ENCODE measurements around the gene PDZK1.
"Not testable (repeated sequence)": the region's sequence is repeated elsewhere in the genome, so short reads cannot be mapped to it uniquely, and the experiment has no call there.

Gene PDZK1

GRCh38 chr1:145707183-145707867 lies at the start of gene PDZK1:
TSS of gene PDZK1 (minus strand) at chr1:145707368. CDS start at chr1:145688021, 19,347 bp downstream.
- DNase-seq, result no peak

GRCh38 chr1:145751491-145752037 lies 44.4 kb upstream of the PDZK1 start:
- DNase-seq, result no peak

DNA sequence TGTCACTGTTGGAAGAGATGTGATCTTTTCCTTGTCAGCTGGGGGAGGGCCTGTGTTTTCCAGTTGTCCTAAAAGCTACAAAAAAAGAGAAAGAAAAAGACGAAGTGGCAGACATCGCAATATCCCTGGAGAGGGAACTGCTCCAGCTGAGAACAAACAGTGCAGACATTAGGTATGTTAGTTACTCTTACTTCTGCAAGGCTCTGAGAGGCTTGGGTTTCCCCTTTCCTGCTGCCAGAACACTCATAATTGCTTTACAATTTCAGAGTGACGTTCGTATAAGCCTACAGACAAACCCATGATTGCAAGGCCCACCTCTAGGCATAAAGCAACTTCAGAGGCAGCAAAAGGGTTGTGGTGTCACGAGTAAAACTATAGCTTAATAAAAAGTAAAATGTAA lies 43.3 kb upstream of the PDZK1 start:
- no peak for DNase-seq

DNA sequence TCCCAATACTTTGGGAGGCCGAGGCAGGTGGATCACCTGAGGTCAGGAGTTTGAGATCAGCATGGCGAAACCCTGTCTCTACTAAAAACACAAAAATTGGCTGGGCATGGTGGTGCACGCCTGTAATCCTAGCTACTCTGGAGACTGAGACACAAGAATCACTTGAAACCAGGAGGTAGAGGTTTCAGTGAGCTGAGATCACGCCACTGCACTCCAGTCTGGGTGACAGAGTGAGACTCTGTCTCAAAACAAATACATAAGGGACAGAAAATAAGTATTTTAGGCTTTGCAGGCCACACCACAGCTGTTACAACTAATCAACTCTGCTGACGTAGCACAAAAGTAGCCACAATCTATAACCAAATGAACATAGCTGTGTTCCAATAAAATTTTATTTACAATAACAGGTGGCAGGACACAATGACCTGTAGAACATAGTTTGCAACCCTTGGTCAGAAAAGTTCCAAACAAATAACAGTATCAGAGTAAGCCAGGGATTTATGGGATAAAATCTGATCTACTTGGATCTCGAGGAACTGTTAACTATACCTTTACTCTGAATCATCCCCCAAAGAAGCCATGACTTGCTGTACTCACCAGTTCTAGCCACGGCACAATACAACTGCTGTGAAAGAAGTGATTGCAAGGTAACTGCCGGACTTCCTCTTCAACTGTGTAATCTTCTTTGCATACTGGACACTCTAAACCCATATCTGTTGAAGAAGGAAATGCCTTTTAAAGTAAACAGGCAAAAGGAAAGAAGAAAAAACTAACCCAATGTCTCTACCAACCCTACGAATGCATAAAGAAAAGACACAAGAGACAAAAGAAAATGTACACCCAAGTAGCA lies 40.5 kb upstream of the PDZK1 start:
- peak; percentile 35 for DNase-seq

DNA sequence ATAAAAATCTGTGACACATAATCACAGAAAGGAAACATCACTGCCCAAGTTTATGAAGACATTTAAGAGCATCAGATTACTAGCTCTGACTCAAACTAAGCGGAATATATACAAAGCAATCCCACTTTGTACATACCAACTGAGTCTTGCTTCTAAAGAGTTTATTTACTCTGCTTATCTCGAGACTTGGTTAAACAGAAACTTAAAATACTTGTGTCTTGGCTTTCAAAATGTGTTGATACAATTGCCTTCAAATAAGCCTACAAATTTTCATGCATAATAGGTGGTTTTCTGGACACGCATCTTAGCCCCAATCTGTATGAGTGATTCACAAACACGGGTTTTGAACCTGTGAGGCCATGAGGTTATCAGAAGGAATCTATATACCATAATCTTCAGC lies 33.1 kb upstream of the PDZK1 start:
- DNase-seq, result no peak

DNA sequence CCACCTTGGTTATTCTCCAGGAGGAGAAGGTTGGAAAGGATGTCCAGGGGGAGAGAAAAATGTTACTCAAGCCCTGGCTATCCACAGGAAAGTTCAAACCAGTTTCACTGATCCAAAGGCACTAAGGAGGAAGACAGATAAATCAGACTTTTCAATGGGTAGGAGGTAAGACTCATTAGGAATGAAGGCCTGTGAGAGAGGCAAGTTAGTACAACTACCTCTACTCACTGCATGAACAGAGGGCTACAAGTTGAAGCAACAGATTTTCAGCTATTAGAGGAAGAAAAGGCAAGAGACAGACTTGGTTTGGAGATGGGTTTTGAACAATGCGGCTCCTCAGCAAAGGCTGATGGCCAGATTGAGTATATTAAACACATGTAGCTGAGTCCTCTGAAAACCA lies 29.0 kb upstream of the PDZK1 start:
- no peak for DNase-seq

GRCh38 chr1:145730900-145731299 lies 23.7 kb upstream of the PDZK1 start:
- no peak for DNase-seq

- no peak for DNase-seq
Measured at GRCh38 chr1:145730467-145730866, 23.3 kb upstream of the PDZK1 start.

GRCh38 chr1:145729666-145730436 lies 22.7 kb upstream of the PDZK1 start:
- DNase-seq, result no peak

DNA sequence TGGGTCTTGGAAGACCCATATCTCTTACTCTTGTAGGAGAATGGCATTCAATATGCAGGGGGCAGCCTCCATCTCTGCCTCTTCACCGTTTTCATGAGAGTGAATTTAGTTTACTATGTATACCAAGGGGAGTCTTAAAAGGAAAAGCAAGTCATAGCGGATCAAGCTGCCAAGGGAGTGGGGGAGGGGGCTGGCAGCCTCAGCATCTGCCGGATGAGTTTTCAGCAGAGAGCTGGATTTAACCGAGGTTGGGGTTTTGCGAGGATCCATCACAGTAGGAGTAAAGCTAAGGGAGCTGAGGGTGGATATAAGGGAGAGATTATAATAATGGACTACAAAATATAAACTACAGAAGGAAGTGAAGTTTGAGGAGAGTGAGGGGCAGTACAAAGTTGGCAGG lies 22.0 kb upstream of the PDZK1 start:
- no peak for DNase-seq

- not testable (repeated sequence) for DNase-seq
Measured at GRCh38 chr1:145726193-145726592, 19.0 kb upstream of the PDZK1 start.

- DNase-seq, result peak; percentile 77
Measured at GRCh38 chr1:145720878-145721671, 13.9 kb upstream of the PDZK1 start.

GRCh38 chr1:145720556-145720877 lies 13.3 kb upstream of the PDZK1 start:
- no peak for DNase-seq

DNA sequence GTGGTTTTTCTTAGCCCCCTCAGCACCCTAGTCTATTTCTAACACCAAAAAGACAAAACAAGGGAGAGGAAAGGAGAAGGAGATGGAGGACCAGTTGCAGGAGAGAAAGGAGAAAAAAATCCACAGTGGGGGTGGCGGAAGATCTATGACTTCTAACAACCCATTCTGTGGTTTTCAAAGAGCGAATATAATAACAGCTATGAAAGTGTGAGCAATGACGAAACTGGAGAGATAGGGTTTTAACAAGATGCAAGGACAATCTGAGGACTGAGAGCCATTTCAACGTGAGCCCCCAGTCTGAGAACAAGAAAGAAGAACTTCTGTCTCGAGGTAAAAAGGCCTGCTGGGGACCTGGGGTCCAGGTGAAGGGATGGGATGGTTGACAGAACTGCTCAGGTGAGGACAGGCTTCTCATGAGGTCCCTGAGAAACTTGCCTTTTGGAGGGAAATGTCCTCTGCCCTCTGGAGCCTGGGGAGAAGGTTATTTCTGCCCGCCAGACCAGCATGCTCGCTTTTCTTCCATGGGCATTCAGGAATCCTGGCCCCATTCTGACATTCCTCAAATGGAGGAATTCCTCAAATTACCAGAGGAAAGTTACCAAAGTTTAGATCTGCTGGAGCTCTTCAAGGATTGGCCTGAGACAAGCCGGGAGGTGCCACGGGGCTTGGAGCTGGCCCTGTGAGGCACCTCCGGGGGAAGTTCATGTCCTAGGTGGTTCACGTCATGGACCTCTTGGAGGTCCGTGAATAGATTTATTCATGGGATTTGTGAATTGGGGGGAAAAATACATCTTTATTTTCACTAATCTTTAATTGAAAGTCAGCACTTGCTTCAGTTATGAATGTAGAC lies 12.3 kb upstream of the PDZK1 start, which contains the start of gene CD160:
TSS of gene CD160 (plus strand) at position 270 of the 850 bp plus-strand sequence. CDS start 8,829 bp downstream, outside the sequence.
- DNase-seq, result no peak

DNA sequence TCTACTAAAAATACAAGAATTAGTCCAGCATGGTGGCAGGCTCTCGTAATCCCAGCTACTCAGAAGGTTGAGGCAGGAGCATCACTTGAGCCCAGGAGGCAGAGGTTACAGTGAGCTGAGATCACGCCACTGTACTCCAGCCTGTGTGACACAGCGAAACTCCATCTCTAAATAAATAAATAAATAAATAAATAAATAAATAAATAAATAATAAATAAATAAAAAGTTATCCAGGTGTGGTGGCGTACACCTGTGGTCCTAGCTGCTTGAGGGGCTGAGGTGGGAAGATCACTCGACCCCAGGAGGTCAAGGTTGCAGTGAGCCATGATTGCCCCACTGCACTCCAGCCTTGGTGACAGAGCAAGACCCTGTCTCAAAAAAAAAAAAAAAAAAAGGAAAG lies 11.3 kb upstream of the PDZK1 start:
- DNase-seq, result not testable (repeated sequence)

DNA sequence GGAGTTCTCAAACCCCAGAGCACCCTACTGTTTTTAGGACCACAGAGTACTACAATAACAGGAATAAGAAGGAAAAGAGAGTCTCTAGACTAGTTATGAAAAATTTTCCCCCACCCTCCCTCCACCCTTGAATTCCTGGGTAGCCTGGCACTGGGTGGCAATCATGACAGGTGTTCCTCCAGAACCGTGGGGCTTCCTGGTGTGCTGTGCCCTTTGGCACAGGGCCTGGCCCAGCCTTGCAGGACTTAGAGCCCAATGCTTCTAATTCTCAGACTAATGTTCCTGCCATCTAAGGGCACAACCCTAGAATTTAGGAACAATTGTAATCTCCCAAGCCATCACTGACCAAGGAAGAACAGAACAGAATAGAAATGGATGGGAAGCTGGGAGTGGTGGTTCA lies 10.7 kb upstream of the PDZK1 start:
- no peak for DNase-seq

DNA sequence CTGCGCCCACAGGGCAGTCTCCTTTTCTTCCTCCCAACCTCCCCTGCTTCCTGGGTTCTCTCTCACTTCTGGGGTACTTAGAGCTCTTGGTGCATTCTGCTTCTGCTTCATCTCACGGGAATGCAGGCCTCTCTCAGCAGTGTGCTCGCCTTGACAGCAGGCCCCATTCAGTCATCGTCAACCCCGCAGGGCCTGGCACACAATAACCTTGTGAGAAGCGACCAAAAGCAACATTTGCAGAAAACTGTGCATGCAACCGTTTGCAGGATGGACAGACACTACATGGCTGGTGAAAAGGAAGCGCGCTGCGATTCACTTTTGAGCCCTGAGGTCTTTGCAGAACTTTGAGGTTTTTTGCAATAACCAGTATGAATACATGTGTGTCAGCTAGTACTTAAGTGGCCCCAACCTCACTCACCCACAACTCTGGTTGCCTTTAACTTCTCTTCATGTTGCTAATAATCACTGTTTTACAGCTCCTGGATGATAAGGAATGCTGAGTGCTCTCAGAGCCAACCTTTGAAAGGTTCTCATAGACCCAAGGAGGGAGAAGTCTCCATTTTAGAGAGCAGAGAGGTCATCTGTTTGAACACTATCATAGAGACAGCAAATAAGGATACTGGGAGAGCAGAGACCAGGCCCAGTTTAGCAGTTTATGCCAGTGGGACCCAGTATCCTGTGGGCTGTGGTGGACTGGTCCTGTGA lies 9.6 kb upstream of the PDZK1 start:
- DNase-seq, result no peak

DNA sequence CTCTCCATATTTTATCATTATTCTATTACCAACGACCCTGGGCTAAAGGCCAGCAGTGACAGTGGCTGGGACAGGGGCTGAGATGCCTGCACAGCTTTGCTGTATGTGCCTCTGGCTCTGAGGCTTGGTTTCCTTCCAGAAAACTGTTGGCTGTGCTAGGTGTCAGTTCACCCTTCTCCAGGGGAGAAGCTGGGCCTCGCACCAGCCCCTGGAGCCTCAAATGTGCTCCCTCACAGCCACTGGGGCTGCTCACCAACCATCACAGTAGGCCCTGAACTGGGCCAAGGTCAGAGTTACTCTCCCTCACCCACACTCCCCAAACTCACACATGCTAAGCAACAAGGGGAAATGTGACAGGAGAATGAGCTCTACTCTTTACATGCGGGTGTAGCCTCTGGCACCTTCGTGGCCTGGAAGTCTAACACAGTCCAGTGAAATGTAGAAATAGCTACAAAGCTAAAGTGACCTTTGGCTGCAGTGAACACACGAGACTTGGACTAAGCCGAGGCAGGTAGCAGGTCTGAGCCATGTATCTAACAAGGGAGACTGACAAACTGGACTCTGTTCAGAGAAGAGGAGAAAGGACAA lies 7.5 kb upstream of the PDZK1 start:
- no peak for DNase-seq

GRCh38 chr1:145711213-145711651 lies 4.1 kb upstream of the PDZK1 start:
- DNase-seq, result no peak

Measured in hematopoietic multipotent progenitor cell treated with erythropoietin and hydrocortisone succinate and interleukin-3 and kit ligand, for 6 days (in vitro differentiated cells).